ENCODE results near the gene BLNK.

- TF ChIP-seq EZH2 (IDR thresholded peaks at IDR 0.05; ENCODE audit: low read length, missing control alignments) (no peak), CTCF (conservative IDR thresholded peaks at IDR 0.05 in 1 of 2, IDR thresholded peaks at IDR 0.05 in 1 of 2; ENCODE audit: low read depth in 1 of 2, low read length in 2 of 2) (no peak)
These were observed 82.9 kb downstream of the BLNK start for GRCh38 chr10:96188421-96188820.

Data from fibroblast of lung (primary cell).